D721Med (cell line): ENCODE results near the gene PPP1R12A.

Experiments
- DNase-seq: peaks from one replicate; pipeline ENCODE4 v3.0.0; 2011; ENCODE audit warnings: low spot score; ENCODE audit not compliant: insufficient read length
- FAIRE-seq: peaks from 2 replicates; lab custom pipeline; 2011; peaks lifted over from hg19 to GRCh38; lab: Jason Lieb, UNC
- CTCF ChIP-seq: IDR thresholded peaks from 2 replicates; pipeline ENCODE4 v1.5.1; 2012; ENCODE audit warnings: mild to moderate bottlenecking, control low read depth; ENCODE audit not compliant: insufficient read depth; ENCODE audit errors: missing control alignments

PPP1R12A gene

GRCh38 chr12:79725987-79726386 is 208.9 kb downstream of the PPP1R12A start:
- DNase-seq (no peak), FAIRE-seq (no peak)
- TF ChIP-seq CTCF = no peak
